H1 (cell line): ENCODE data around the gene DOHH. TPM values are rescaled to one million over a fixed set of nuclear protein-coding genes. Genes with fewer than 3 reads are reported as not detected.

Source experiments
- BCL11A ChIP-seq, 2 experiments: IDR thresholded peaks; one replicate each; pipeline ENCODE4 v1.6.1; 2011; ENCODE audit warnings: low read depth in 2 of 2, low read length in 2 of 2, mild to moderate bottlenecking in 2 of 2
- BRCA1 ChIP-seq: IDR thresholded peaks from 2 replicates; pipeline ENCODE4 v1.6.1; 2012; ENCODE audit warnings: low read depth, low read length, improper control_type of control experiment
- CBX8 ChIP-seq: fragments of 300-800, 300-1000 bp; sonication (generic); IDR thresholded peaks from 2 replicates; pipeline ENCODE4 v1.7.1; 2016; ENCODE audit warnings: low read depth, low read length, borderline replicate concordance
- JUN ChIP-seq: IDR thresholded peaks from 2 replicates; pipeline ENCODE4 v1.6.1; 2011; ENCODE audit warnings: low read depth, mild to moderate bottlenecking, improper control_type of control experiment, low read length
- KDM5A ChIP-seq: fragments of 200-600 bp; IDR thresholded peaks from 2 replicates; pipeline ENCODE4 v1.7.1; 2012; ENCODE audit warnings: mild to moderate bottlenecking, low read length, inconsistent platforms, mixed read lengths
- POLR2A ChIP-seq, 2 experiments: IDR thresholded peaks; 1 replicate in 1 of 2; 2 replicates in 1 of 2; pipeline ENCODE4 v1.6.1; 2011; ENCODE audit warnings: low read depth in 2 of 2, low read length in 2 of 2, mild to moderate bottlenecking in 2 of 2; ENCODE audit errors: control extremely low read depth in 1 of 2
- RNF2 ChIP-seq: fragments of 200-900, 300-1000 bp; sonication (generic); IDR thresholded peaks from 2 replicates; pipeline ENCODE4 v1.7.1; 2016; ENCODE audit warnings: borderline replicate concordance, low read depth, mild to moderate bottlenecking, antibody characterized with exemption, low read length; ENCODE audit not compliant: poor library complexity, severe bottlenecking; ENCODE audit errors: missing control alignments
- RXRA ChIP-seq: IDR thresholded peaks from 2 replicates; pipeline ENCODE4 v1.6.1; 2011; ENCODE audit warnings: low read depth, mild to moderate bottlenecking, low read length, moderate library complexity; ENCODE audit not compliant: insufficient read depth
- TCF12 ChIP-seq: IDR thresholded peaks from 2 replicates; pipeline ENCODE4 v1.6.1; 2011; ENCODE audit warnings: low read depth, mild to moderate bottlenecking, low read length
- polyA plus RNA-seq, 7 experiments: library from polyadenylated mRNA; depleted of rRNA in 3 of 7; stranded (reverse) in 5 of 7; unstranded in 2 of 7; fragments of >200 nt in 5 of 7; fragments of 200-250 nt in 2 of 7; gene quantifications; 1 replicate in 5 of 7; 2 replicates in 1 of 7; 4 replicates in 1 of 7; pipeline versions ENCODE4 v1.2.1 to v1.2.3, GENCODE V29; 2011 to 2013; ENCODE audit warnings: missing spikeins in 2 of 7, mixed read lengths in 2 of 7
- total RNA-seq: library from RNA; stranded (reverse); fragmentation: NEBNext Ultra II Directional; extraction: Animal tissue kit (Norgen Biotek cat#: 25700); gene quantifications from 2 replicates; pipeline ENCODE4 v1.2.1, GENCODE V29; 2021
- TF ChIP-seq, protein P1 (sequence below): fragments of 300-600 bp; sonication (generic); IDR thresholded peaks from 2 replicates; pipeline ENCODE4 v1.7.1; 2012; ENCODE audit warnings: low read length, moderate library complexity, mild to moderate bottlenecking, inconsistent platforms; ENCODE audit not compliant: insufficient replicate concordance

The DOHH gene
- total and polyA plus RNA-seq, 2 of the 8 experiments (the other 6 are each of a cell fraction or from before 2014, with no cell fraction given): 7.3 to 17.7 TPM

DNA sequence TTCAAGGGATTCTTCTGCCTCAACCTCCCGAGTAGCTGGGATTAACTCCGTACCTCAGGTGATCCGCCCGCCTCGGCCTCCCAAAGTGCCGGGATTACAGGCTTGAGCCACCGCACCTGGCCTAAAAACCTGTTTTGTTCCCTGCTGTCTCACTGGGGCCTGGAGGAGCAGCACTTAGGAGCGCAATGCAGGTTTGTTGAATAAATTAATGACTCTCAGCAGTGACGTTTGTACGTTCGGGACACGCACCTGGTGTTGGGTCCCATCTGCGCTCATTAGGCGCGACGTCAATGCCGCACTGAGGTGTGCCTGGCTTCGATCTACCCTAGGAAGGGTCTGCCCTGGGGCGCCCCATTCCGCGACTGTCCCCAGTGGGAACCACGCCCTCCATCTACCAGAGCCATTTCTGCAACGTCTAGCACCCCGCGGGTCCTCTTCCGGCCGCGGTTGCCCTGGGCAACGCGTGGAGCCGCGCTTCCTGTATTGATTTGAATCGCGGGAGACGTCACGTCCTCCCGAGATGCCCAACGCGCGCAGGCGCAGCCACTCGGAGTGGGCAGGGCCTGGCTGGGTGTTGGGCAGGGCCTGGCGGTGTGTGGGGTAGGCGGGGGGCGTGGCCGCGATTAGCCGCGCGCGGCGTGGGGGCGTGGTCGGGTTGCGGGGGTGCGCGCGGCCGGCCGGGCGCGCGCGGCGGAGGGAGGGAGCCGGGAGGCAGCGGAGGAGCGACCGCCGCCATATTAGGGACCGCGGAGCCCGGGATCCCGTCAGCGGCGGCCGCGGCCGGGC is 5.3 kb upstream of the DOHH start, which contains the start of gene FZR1 (continued):
- TF ChIP-seq RNF2 (no peak), KDM5A (no peak; the same call in 1 of the 2 replicates), BCL11A (IDR thresholded peaks at IDR 0.05; ENCODE audit: low read depth in 2 of 2, low read length in 2 of 2) (no peak), CBX8 (no peak), POLR2A (IDR thresholded peaks at IDR 0.05; ENCODE audit: control extremely low read depth in 1 of 2, low read depth in 2 of 2, low read length in 2 of 2) (peak in 1 of 2 experiments; percentile 59; a peak in 1 of 3 replicates), BRCA1 (no peak), JUN (no peak), RXRA (no peak), TCF12 (peak; percentile 88)
- TF ChIP-seq, protein P1, sequence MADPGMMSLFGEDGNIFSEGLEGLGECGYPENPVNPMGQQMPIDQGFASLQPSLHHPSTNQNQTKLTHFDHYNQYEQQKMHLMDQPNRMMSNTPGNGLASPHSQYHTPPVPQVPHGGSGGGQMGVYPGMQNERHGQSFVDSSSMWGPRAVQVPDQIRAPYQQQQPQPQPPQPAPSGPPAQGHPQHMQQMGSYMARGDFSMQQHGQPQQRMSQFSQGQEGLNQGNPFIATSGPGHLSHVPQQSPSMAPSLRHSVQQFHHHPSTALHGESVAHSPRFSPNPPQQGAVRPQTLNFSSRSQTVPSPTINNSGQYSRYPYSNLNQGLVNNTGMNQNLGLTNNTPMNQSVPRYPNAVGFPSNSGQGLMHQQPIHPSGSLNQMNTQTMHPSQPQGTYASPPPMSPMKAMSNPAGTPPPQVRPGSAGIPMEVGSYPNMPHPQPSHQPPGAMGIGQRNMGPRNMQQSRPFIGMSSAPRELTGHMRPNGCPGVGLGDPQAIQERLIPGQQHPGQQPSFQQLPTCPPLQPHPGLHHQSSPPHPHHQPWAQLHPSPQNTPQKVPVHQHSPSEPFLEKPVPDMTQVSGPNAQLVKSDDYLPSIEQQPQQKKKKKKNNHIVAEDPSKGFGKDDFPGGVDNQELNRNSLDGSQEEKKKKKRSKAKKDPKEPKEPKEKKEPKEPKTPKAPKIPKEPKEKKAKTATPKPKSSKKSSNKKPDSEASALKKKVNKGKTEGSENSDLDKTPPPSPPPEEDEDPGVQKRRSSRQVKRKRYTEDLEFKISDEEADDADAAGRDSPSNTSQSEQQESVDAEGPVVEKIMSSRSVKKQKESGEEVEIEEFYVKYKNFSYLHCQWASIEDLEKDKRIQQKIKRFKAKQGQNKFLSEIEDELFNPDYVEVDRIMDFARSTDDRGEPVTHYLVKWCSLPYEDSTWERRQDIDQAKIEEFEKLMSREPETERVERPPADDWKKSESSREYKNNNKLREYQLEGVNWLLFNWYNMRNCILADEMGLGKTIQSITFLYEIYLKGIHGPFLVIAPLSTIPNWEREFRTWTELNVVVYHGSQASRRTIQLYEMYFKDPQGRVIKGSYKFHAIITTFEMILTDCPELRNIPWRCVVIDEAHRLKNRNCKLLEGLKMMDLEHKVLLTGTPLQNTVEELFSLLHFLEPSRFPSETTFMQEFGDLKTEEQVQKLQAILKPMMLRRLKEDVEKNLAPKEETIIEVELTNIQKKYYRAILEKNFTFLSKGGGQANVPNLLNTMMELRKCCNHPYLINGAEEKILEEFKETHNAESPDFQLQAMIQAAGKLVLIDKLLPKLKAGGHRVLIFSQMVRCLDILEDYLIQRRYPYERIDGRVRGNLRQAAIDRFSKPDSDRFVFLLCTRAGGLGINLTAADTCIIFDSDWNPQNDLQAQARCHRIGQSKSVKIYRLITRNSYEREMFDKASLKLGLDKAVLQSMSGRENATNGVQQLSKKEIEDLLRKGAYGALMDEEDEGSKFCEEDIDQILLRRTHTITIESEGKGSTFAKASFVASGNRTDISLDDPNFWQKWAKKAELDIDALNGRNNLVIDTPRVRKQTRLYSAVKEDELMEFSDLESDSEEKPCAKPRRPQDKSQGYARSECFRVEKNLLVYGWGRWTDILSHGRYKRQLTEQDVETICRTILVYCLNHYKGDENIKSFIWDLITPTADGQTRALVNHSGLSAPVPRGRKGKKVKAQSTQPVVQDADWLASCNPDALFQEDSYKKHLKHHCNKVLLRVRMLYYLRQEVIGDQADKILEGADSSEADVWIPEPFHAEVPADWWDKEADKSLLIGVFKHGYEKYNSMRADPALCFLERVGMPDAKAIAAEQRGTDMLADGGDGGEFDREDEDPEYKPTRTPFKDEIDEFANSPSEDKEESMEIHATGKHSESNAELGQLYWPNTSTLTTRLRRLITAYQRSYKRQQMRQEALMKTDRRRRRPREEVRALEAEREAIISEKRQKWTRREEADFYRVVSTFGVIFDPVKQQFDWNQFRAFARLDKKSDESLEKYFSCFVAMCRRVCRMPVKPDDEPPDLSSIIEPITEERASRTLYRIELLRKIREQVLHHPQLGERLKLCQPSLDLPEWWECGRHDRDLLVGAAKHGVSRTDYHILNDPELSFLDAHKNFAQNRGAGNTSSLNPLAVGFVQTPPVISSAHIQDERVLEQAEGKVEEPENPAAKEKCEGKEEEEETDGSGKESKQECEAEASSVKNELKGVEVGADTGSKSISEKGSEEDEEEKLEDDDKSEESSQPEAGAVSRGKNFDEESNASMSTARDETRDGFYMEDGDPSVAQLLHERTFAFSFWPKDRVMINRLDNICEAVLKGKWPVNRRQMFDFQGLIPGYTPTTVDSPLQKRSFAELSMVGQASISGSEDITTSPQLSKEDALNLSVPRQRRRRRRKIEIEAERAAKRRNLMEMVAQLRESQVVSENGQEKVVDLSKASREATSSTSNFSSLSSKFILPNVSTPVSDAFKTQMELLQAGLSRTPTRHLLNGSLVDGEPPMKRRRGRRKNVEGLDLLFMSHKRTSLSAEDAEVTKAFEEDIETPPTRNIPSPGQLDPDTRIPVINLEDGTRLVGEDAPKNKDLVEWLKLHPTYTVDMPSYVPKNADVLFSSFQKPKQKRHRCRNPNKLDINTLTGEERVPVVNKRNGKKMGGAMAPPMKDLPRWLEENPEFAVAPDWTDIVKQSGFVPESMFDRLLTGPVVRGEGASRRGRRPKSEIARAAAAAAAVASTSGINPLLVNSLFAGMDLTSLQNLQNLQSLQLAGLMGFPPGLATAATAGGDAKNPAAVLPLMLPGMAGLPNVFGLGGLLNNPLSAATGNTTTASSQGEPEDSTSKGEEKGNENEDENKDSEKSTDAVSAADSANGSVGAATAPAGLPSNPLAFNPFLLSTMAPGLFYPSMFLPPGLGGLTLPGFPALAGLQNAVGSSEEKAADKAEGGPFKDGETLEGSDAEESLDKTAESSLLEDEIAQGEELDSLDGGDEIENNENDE: no peak
